ENCODE data around the gene SASH3. TPM values are rescaled to one million over a fixed set of nuclear protein-coding genes. Genes with fewer than 3 reads are reported as not detected.

The SASH3 gene
- total RNA-seq, 1 donor from 2014 or later: not detected

DNA sequence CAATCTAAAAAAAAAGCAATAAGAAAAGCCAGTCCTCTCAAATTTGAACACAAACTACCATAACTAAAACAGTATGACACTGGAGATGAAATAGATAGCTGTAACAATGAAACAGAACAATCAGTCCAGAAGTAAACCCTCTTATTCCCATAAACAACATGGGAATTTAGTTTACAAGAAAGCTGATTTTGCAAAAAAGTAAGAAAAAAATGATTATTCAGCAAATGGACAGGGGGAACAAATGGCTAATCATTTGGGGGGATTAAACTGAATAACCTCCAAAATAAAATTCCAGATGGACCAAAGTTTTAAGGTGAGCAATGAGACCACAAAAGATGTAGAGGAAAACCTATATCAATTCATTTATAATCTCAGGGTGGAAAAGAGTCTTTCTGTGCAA, 16.1 kb upstream of the SASH3 start:
- Mint-ChIP-seq H3K4me3 (ENCODE audit: unreplicated experiment) (no peak overlapping the region), H3K27me3 (ENCODE audit: unreplicated experiment) (peaks cover 2% of the 10 kb centered on the region), H3K27ac (ENCODE audit: unreplicated experiment) (no peak overlapping the region), H3K9me3 (ENCODE audit: unreplicated experiment) (no peaks in the 10 kb centered on the region), H3K36me3 (ENCODE audit: unreplicated experiment) (no peaks in the 10 kb centered on the region), H3K4me1 (ENCODE audit: unreplicated experiment) (no peaks in the 10 kb centered on the region)
- TF ChIP-seq, protein P1, sequence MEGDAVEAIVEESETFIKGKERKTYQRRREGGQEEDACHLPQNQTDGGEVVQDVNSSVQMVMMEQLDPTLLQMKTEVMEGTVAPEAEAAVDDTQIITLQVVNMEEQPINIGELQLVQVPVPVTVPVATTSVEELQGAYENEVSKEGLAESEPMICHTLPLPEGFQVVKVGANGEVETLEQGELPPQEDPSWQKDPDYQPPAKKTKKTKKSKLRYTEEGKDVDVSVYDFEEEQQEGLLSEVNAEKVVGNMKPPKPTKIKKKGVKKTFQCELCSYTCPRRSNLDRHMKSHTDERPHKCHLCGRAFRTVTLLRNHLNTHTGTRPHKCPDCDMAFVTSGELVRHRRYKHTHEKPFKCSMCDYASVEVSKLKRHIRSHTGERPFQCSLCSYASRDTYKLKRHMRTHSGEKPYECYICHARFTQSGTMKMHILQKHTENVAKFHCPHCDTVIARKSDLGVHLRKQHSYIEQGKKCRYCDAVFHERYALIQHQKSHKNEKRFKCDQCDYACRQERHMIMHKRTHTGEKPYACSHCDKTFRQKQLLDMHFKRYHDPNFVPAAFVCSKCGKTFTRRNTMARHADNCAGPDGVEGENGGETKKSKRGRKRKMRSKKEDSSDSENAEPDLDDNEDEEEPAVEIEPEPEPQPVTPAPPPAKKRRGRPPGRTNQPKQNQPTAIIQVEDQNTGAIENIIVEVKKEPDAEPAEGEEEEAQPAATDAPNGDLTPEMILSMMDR (IDR thresholded peaks at IDR 0.05): no peak
- no peak for DNase-seq (ENCODE audit: extremely low spot score, unreplicated experiment)

DNA sequence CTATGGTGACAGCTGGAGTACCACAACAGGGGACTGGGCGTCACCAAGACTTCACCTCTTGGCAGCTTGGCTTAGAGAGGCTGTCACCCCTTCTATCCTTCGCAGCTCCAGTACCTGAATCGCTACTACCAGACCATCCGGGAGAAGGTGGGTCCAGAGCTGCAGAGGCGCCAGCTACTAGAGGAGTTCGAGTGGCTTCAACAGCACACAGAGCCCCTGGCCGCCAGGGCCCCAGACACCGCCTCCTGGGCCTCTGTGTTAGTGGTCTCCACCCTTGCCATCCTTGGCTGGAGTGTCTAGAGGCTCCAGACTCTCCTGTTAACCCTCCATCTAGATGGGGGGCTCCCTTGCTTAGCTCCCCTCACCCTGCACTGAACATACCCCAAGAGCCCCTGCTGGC, 11.6 kb upstream of the SASH3 start:
- H3K4me3 Mint-ChIP-seq (ENCODE audit: unreplicated experiment): no peak overlapping the region
- TF ChIP-seq, protein P1 (IDR thresholded peaks at IDR 0.05): no peak
- no peak overlapping the region for H3K27ac Mint-ChIP-seq (ENCODE audit: unreplicated experiment)
- H3K4me1 Mint-ChIP-seq (ENCODE audit: unreplicated experiment): no peaks in the 10 kb centered on the region
- H3K27me3 Mint-ChIP-seq (ENCODE audit: unreplicated experiment): peaks cover 2% of the 10 kb centered on the region
- H3K36me3 Mint-ChIP-seq (ENCODE audit: unreplicated experiment): no peaks in the 10 kb centered on the region
- no peak for DNase-seq (ENCODE audit: extremely low spot score, unreplicated experiment)
- no peaks in the 10 kb centered on the region for H3K9me3 Mint-ChIP-seq (ENCODE audit: unreplicated experiment)

DNA sequence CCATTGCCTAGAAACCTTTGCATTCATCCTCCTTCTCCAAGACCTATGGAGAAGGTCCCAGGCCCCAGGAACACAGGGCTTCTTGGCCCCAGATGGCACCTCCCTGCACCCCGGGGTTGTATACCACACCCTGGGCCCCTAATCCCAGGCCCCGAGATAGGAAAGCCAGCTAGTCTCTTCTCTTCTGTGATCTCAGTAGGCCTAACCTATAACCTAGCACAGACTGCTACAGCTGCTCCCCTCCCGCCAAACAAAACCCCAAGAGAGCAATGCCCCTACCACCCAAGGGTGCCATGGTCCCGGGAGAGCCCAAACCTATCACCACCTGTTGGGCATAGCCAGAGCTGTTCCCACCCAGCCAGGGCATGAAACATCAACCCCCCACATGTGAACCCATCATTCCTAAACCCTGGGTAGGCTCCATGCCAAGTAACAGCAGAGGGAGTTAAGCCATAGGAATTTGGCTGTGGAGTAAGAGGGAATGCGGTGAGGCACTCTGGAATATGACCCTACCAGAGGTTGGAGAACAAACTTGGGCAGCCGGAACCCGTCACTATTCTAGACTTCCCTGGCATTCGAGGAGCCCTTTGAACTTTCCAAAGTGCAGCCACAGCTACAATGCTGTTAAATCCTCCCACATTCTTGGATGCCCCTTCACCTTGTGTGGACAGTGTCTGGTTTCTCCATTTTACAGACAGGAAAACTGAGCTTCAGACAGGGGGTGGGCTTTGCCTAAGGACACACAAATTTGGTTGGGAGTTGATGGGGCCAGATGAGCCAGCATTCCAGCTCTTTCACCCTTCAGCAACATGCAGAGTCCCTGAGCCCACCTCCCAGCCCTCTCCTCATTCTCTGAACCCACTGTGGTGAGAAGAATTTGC, 10.9 kb upstream of the SASH3 start:
- DNase-seq (ENCODE audit: extremely low spot score, unreplicated experiment): no peak
- Mint-ChIP-seq H3K27ac (ENCODE audit: unreplicated experiment) (no peak overlapping the region), H3K4me3 (ENCODE audit: unreplicated experiment) (no peak overlapping the region), H3K9me3 (ENCODE audit: unreplicated experiment) (no peaks in the 10 kb centered on the region), H3K36me3 (ENCODE audit: unreplicated experiment) (no peaks in the 10 kb centered on the region), H3K27me3 (ENCODE audit: unreplicated experiment) (no peaks in the 10 kb centered on the region), H3K4me1 (ENCODE audit: unreplicated experiment) (no peaks in the 10 kb centered on the region)
- TF ChIP-seq, protein P1 (IDR thresholded peaks at IDR 0.05): no peak

DNA sequence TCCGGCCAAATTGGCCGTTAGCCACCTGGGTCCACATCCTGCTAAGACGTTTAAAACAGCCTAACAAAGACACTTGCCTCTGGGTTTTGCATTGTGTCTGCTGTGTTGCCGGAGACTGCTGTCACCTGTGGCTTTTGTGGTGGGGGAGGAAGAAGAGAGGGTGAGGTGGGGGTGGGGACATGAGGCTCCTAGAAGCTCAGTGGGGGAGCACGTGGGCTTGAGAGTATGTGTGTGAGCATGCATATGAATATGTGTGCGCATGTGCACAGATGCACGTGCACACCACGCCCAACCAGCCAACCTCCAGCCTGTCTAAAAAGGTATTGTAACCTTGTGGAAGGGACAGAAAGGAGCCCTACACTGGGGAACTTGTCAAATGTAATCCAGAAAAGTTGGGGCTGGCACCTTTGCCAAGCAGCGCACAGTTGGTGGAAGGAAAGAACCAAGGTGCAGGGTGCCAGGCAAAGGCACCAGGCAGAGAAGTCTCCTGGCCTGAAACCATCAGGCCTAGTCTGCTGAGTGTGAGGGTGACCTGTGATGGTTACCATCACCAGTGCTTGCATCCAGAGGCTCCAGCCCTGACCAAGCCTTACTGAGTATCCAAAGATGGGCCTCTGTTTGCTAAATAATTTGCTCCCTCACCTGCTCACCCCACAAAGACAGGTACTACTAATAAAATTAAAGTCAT, 10.1 kb upstream of the SASH3 start:
- no peaks in the 10 kb centered on the region for H3K4me1 Mint-ChIP-seq (ENCODE audit: unreplicated experiment)
- H3K4me3 Mint-ChIP-seq (ENCODE audit: unreplicated experiment): no peak overlapping the region
- H3K36me3 Mint-ChIP-seq (ENCODE audit: unreplicated experiment): no peaks in the 10 kb centered on the region
- no peak overlapping the region for H3K27ac Mint-ChIP-seq (ENCODE audit: unreplicated experiment)
- TF ChIP-seq, protein P1 (IDR thresholded peaks at IDR 0.05): no peak
- no peak for DNase-seq (ENCODE audit: extremely low spot score, unreplicated experiment)
- no peaks in the 10 kb centered on the region for H3K27me3 Mint-ChIP-seq (ENCODE audit: unreplicated experiment)
- no peaks in the 10 kb centered on the region for H3K9me3 Mint-ChIP-seq (ENCODE audit: unreplicated experiment)

All from osteocyte (in vitro differentiated cells).